ENCODE results near the gene MAPKAPK3.

MAPKAPK3 gene

GRCh38 chr3:50604628-50605588 lies 12.0 kb upstream of the MAPKAPK3 start:
- ChIA-PET POLR2A (no interaction called here), CTCF (interaction anchor here (10.4 to 11.2 kb wide), 2 partner anchors 9 to 34 kb away, joined by 111 to 173 read pairs; partner anchors contain the start of genes C3orf18, CISH, HEMK1 and MAPKAPK3)
- no peak for DNase-seq (ENCODE audit: low read depth, low spot score)
- H3K4me3 ChIP-seq (ENCODE audit: low read depth, low read length): no peak overlapping the region
- TF ChIP-seq, protein P1, sequence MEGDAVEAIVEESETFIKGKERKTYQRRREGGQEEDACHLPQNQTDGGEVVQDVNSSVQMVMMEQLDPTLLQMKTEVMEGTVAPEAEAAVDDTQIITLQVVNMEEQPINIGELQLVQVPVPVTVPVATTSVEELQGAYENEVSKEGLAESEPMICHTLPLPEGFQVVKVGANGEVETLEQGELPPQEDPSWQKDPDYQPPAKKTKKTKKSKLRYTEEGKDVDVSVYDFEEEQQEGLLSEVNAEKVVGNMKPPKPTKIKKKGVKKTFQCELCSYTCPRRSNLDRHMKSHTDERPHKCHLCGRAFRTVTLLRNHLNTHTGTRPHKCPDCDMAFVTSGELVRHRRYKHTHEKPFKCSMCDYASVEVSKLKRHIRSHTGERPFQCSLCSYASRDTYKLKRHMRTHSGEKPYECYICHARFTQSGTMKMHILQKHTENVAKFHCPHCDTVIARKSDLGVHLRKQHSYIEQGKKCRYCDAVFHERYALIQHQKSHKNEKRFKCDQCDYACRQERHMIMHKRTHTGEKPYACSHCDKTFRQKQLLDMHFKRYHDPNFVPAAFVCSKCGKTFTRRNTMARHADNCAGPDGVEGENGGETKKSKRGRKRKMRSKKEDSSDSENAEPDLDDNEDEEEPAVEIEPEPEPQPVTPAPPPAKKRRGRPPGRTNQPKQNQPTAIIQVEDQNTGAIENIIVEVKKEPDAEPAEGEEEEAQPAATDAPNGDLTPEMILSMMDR (IDR thresholded peaks at IDR 0.05; ENCODE audit: insufficient read depth, low read length, missing control alignments): no peak

DNA sequence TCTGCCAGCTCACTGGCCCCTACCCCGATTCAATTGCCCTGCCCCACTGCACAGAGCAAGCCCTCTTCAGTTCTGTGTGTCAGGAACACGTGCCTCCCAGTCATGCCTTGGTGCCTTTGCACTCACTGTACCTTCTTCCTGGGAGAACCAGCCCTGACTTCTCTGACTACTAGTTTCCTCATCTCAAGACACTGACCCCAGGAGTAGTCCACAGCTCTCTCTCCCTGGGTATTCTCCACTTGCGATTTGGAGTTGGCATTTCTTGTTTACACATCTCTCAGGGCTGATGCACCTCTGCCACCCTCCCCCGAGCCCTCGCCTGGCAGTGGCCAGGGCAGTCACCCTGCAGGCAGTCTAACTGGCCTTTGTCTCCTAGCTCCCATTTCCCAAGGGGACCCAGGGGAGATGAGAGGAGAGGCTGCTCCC lies 11.0 kb upstream of the MAPKAPK3 start:
- no peak overlapping the region for H3K4me3 ChIP-seq (ENCODE audit: low read depth, low read length)
- ChIA-PET CTCF (interaction anchor here (1.2 to 11.2 kb wide), 3 partner anchors 8 to 64 kb away, joined by 4 to 173 read pairs (median 111); partner anchors contain the start of genes C3orf18, CISH, HEMK1 and MAPKAPK3), POLR2A (no interaction called here)
- TF ChIP-seq, protein P1 (IDR thresholded peaks at IDR 0.05; ENCODE audit: insufficient read depth, low read length, missing control alignments): no peak
- no peak for DNase-seq (ENCODE audit: low read depth, low spot score)

GRCh38 chr3:50606596-50606995 lies 10.4 kb upstream of the MAPKAPK3 start:
- CTCF ChIA-PET: interaction anchor here (1.2 to 11.2 kb wide), 3 partner anchors 8 to 64 kb away, joined by 4 to 173 read pairs (median 111); partner anchors contain the start of genes C3orf18, CISH, HEMK1 and MAPKAPK3
- TF ChIP-seq, protein P1 (IDR thresholded peaks at IDR 0.05; ENCODE audit: insufficient read depth, low read length, missing control alignments): no peak

GRCh38 chr3:50607271-50608091 lies 9.5 kb upstream of the MAPKAPK3 start:
- TF ChIP-seq, protein P1 (IDR thresholded peaks at IDR 0.05; ENCODE audit: insufficient read depth, low read length, missing control alignments): no peak
- ChIA-PET POLR2A (no interaction called here), CTCF (interaction anchor here (1.5 to 14.8 kb wide), 2 partner anchors 9 to 36 kb away, joined by 5 to 819 read pairs; partner anchors contain the start of genes C3orf18, HEMK1 and MAPKAPK3)
- H3K4me3 ChIP-seq (ENCODE audit: low read depth, low read length): no peak overlapping the region
- no peak for DNase-seq (ENCODE audit: low read depth, low spot score)

More at GRCh38 chr3:50606596-50606995, 10.4 kb upstream of the MAPKAPK3 start:
- no peak for DNase-seq (ENCODE audit: low read depth, low spot score)
- POLR2A ChIA-PET: no interaction called here
- no peak overlapping the region for H3K4me3 ChIP-seq (ENCODE audit: low read depth, low read length)

GRCh38 chr3:50608278-50608677 lies 8.7 kb upstream of the MAPKAPK3 start:
- TF ChIP-seq, protein P1 (IDR thresholded peaks at IDR 0.05; ENCODE audit: insufficient read depth, low read length, missing control alignments): no peak
- DNase-seq (ENCODE audit: low read depth, low spot score): no peak
- CTCF ChIA-PET: interaction anchor here (1.3 to 14.8 kb wide), 3 partner anchors 8 to 260 kb away, joined by 3 to 819 read pairs (median 5); partner anchors contain the start of genes C3orf18, HEMK1 and MAPKAPK3
- no peak overlapping the region for H3K4me3 ChIP-seq (ENCODE audit: low read depth, low read length)
- POLR2A ChIA-PET: no interaction called here
